Panc1 (cell line): ENCODE results near the gene COL6A5. TPM values are rescaled to one million over a fixed set of nuclear protein-coding genes. Genes with fewer than 3 reads are reported as not detected.

ENCODE experiments used
- ATAC-seq: fragments of 200-7000 bp; cut with Tn5 transposase; 2 replicates; pipeline ENCODE4 v1.9.1; 2020; ENCODE audit warnings: mild to moderate bottlenecking, moderate library complexity
- BruUV-seq: library from RNA; stranded (reverse); fragments of 400-500 nt; replicated peaks from 2 replicates; lab custom pipeline; 2021; lab: Mats Ljungman, UMichigan
- CTCF ChIA-PET: fragments of 300-600 bp; sonication (Branson Sonifier 250); formaldehyde crosslinking; loops from one replicate; lab custom pipeline; 2022; ENCODE audit warnings: antibody characterized with exemption; lab: Charles Lee
- POLR2A ChIA-PET: fragments of 300-600 bp; sonication (Branson Sonifier 250); formaldehyde crosslinking; loops from one replicate; lab custom pipeline; 2022; ENCODE audit warnings: antibody characterized with exemption; lab: Charles Lee
- DNase-seq: peaks from one replicate; pipeline ENCODE4 v3.0.0-alpha.2; 2010; ENCODE audit warnings: low read depth, low spot score
- H3K27ac ChIP-seq: 2 replicates; pipeline ENCODE4 v1.5.1; 2011; ENCODE audit warnings: mild to moderate bottlenecking, low read length, inconsistent platforms
- H3K27me3 ChIP-seq: fragments of 200-500 bp; sonication (Bioruptor generic); 2 replicates; pipeline ENCODE4 v1.6.0; 2014; ENCODE audit warnings: low read length, inconsistent platforms; ENCODE audit not compliant: control insufficient read depth, insufficient read depth
- H3K36me3 ChIP-seq: fragments of 200-500 bp; sonication (Bioruptor generic); 2 replicates; pipeline ENCODE4 v1.5.1; 2014; ENCODE audit warnings: inconsistent platforms, mild to moderate bottlenecking, low read length, moderate library complexity; ENCODE audit not compliant: control insufficient read depth, insufficient read depth
- H3K4me1 ChIP-seq: 2 replicates; pipeline ENCODE4 v1.5.1; 2011; ENCODE audit warnings: inconsistent platforms, mild to moderate bottlenecking, low read length, moderate library complexity; ENCODE audit not compliant: control insufficient read depth, insufficient read depth
- H3K4me3 ChIP-seq, 2 experiments: 2 replicates each; pipeline ENCODE4 v1.5.1; 2011 to 2012; ENCODE audit warnings: low read depth in 2 of 2, low read length in 2 of 2, mild to moderate bottlenecking in 2 of 2, inconsistent platforms in 1 of 2, moderate library complexity in 1 of 2
- H3K9me3 ChIP-seq: fragments of 200-500 bp; sonication (Bioruptor generic); 2 replicates; pipeline ENCODE4 v1.5.1; 2014; ENCODE audit warnings: low read depth, mild to moderate bottlenecking, inconsistent platforms, low read length, moderate library complexity; ENCODE audit not compliant: control insufficient read depth, insufficient read depth
- CTCF ChIP-seq: fragments of 450-650 bp; IDR thresholded peaks from 2 replicates; pipeline ENCODE4 v1.5.1; 2017; ENCODE audit warnings: mild to moderate bottlenecking
- POLR2AphosphoS5 ChIP-seq: IDR thresholded peaks from 2 replicates; pipeline ENCODE4 v1.6.1; 2012; ENCODE audit warnings: mild to moderate bottlenecking, low read depth, low read length, moderate library complexity
- SIN3A ChIP-seq: IDR thresholded peaks from 2 replicates; pipeline ENCODE4 v1.6.1; 2012; ENCODE audit warnings: low read depth, mild to moderate bottlenecking, low read length, moderate library complexity, borderline replicate concordance; ENCODE audit not compliant: insufficient read depth
- TCF7L2 ChIP-seq: IDR thresholded peaks from 2 replicates; pipeline ENCODE4 v1.6.1; 2011; ENCODE audit warnings: mild to moderate bottlenecking, low read depth, low read length, inconsistent platforms
- in situ Hi-C: cut with HindIII; loops from 2 replicates; pipeline ENCODE4 v1.10.0; 2016; ENCODE audit warnings: low sequenced_read_pairs, low pct_unique_long_range_greater_than_20kb
- intact Hi-C: fragments of 100-400 bp; cut with micrococcal nuclease; formaldehyde crosslinking; loops from one replicate; pipeline ENCODE4 v1.10.0; 2022; ENCODE audit not compliant: unreplicated experiment
- total RNA-seq: library from RNA; stranded (reverse); gene quantifications from one replicate; pipeline ENCODE4 v1.2.1, GENCODE V29; 2021; ENCODE audit not compliant: unreplicated experiment
- TF ChIP-seq, protein P1 (sequence below), 2 experiments: IDR thresholded peaks; 2 replicates each; pipeline ENCODE4 v1.6.1; 2011 to 2012; ENCODE audit warnings: low read depth in 2 of 2, control low read depth in 1 of 2, low read length in 1 of 2, mild to moderate bottlenecking in 1 of 2, moderate library complexity in 1 of 2; ENCODE audit not compliant: insufficient read depth in 1 of 2

The COL6A5 gene
- total RNA-seq, 1 experiment from 2014 or later = not detected

- DNase-seq = no peak
- intact Hi-C loops (no loop called here), in situ Hi-C loops (no loop called here)
- Histone ChIP-seq H3K4me3 (no peak overlapping the region), H3K27ac (no peak overlapping the region), H3K9me3 (peaks cover 2% of the 10 kb centered on the region; the same call in 1 of the 2 replicates), H3K27me3 (no peaks in the 10 kb centered on the region), H3K4me1 (no peaks in the 10 kb centered on the region), H3K36me3 (no peaks in the 10 kb centered on the region)
- POLR2A ChIA-PET = no interaction called here
- BruUV-seq = no TSS peak
- CTCF ChIA-PET = no interaction called here
- no peak for TF ChIP-seq POLR2AphosphoS5
- no peak for TF ChIP-seq SIN3A
- no peak for TF ChIP-seq CTCF
- TF ChIP-seq, protein P1, sequence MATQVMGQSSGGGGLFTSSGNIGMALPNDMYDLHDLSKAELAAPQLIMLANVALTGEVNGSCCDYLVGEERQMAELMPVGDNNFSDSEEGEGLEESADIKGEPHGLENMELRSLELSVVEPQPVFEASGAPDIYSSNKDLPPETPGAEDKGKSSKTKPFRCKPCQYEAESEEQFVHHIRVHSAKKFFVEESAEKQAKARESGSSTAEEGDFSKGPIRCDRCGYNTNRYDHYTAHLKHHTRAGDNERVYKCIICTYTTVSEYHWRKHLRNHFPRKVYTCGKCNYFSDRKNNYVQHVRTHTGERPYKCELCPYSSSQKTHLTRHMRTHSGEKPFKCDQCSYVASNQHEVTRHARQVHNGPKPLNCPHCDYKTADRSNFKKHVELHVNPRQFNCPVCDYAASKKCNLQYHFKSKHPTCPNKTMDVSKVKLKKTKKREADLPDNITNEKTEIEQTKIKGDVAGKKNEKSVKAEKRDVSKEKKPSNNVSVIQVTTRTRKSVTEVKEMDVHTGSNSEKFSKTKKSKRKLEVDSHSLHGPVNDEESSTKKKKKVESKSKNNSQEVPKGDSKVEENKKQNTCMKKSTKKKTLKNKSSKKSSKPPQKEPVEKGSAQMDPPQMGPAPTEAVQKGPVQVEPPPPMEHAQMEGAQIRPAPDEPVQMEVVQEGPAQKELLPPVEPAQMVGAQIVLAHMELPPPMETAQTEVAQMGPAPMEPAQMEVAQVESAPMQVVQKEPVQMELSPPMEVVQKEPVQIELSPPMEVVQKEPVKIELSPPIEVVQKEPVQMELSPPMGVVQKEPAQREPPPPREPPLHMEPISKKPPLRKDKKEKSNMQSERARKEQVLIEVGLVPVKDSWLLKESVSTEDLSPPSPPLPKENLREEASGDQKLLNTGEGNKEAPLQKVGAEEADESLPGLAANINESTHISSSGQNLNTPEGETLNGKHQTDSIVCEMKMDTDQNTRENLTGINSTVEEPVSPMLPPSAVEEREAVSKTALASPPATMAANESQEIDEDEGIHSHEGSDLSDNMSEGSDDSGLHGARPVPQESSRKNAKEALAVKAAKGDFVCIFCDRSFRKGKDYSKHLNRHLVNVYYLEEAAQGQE (IDR thresholded peaks at IDR 0.05; ENCODE audit: insufficient read depth in 1 of 2, low read depth in 2 of 2, low read length in 1 of 2) = no peak
- TF ChIP-seq TCF7L2 = no peak
- ATAC-seq = no peak
Measured at GRCh38 chr3:130411320-130411719, 65.8 kb downstream of the COL6A5 start.

GRCh38 chr3:130412991-130413560 lies 67.6 kb downstream of the COL6A5 start:
- intact Hi-C loops = no loop called here
- POLR2A ChIA-PET = no interaction called here
- DNase-seq (no peak), ATAC-seq (no peak)
- BruUV-seq = no TSS peak
- CTCF ChIA-PET = no interaction called here
- no peaks in the 10 kb centered on the region for H3K4me1 ChIP-seq
- no peaks in the 10 kb centered on the region for H3K9me3 ChIP-seq
- in situ Hi-C loops = no loop called here
- no peaks in the 10 kb centered on the region for H3K36me3 ChIP-seq
- TF ChIP-seq TCF7L2 = no peak
- no peak overlapping the region for H3K27ac ChIP-seq
- no peak overlapping the region for H3K4me3 ChIP-seq
- H3K27me3 ChIP-seq = no peaks in the 10 kb centered on the region

- Histone ChIP-seq H3K4me1 (no peaks in the 10 kb centered on the region), H3K36me3 (no peaks in the 10 kb centered on the region), H3K4me3 (no peak overlapping the region), H3K27ac (no peak overlapping the region), H3K9me3 (no peaks in the 10 kb centered on the region), H3K27me3 (no peaks in the 10 kb centered on the region)
- intact Hi-C loops = no loop called here
- ATAC-seq (no peak), DNase-seq (no peak)
- BruUV-seq = no TSS peak
- ChIA-PET CTCF (no interaction called here), POLR2A (no interaction called here)
- in situ Hi-C loops = no loop called here
- TF ChIP-seq, protein P1 (IDR thresholded peaks at IDR 0.05; ENCODE audit: insufficient read depth in 1 of 2, low read depth in 2 of 2, low read length in 1 of 2) = no peak
- no peak for TF ChIP-seq SIN3A
Measured at GRCh38 chr3:130414457-130414856, 69.0 kb downstream of the COL6A5 start.
